Effector CD4-positive, alpha-beta T cell (primary cell): ENCODE data around the gene CLMN.

Experiments
- DNase-seq: peaks from one replicate; pipeline ENCODE4 v3.0.0-alpha.2; 2020

CLMN gene

DNA sequence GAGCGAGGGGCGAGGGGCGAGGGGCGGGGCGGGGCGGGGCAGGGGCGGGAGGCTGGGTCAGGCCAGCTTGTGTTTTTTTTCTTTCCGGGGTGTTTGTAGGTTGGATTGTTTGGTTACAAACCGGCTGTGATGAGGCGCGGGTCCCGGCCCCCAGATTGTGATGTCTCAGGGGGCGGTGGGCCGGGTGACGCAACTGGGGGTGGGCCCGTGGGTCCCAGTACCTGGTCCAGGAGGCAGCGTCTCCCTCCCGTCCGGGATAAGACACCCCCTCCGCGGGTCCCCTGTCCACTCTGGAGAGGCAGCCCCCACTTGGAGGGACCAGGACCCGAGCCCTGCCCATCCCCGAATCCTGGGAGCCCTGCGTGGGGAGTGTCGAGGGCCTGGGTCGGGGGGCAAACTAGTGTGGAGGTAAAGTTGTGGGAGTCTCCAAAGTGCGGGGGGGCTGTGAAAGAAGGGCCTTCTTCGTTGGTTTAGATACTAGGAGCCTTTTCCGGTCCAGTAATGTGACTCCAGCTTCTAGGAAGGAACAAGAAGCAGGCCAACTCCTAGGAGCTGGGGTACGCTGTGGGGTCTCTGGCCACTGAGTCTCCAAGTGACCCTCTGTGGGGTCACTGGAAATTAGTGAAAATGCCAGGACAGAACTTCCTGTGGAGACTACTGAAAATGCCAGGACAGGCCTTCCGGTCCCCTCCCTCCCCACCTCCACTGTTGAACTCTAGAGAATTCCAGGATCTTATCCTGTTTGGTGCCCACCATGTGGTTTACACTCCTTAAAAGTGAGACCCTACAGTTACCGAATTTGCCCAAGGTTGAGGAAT is 579 bp upstream of the CLMN start:
- DNase-seq, result no peak

DNA sequence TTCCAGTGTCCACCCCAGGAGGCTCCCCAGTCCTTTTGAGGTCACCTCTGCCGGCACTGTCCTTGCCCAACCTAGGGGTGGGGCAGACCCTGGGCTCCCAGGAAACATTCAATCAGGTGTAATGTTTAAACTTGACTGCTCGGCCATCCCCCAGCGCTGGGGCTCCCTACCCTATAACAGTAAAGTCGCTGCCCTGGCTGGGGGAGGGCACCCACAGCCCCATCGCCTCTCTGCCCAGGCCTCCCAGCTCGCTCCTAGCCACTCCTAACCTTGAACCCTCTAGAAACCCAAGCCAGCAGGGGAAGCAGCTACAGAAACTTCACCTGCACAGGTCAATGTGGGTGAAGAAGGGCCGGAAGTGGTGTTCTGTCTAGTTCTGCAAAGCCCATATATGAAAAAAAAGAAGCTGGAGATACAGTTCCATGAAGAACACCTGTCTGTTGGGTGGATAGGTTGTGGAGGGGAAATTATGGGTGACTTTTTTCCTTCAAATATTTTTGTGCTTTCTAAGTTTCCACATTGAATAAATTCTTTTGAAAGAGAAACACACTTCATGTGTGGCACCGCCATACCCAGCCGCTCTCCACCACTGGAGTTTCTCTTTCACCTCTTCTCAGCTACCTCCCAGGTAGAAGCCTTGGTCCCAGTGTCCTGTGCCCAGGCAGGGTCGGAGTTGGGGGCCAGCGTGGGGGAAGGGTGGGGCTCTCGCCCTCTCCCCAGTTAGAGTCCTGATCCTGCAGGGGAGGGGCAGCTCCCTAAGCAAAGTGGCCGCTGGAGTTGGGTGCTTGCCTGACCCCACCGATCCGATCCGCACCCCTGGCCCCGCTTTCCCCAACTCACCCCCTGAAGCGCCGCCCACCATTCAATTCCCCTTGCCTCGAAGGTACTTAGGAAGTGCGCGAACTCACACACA is 1.1 kb downstream of the CLMN start:
- no peak for DNase-seq

DNA sequence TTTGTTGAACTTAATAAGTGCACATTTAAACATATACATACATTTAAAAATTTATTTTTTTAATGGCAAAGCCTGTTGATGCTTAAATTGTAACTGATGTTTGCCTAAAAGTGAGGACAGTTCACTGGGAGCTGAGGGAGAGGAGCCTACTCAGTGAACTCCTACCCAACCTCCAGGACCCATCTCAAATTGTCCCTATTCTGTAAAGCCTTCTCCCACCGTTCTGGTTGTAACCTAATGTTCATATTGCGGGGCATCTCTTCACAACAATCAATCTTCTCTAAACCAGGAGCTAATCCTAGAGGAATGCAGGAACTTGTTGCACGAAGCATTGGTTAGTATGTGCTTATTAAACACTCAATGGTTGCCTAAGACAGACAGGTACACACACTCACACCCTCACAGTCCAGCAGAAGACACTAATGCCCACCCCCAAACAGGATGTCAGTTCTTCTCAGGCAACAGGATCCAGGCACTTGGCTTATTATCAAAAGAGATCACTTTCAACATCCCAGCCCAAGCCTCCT is 1.8 kb downstream of the CLMN start:
- DNase-seq, result no peak

DNA sequence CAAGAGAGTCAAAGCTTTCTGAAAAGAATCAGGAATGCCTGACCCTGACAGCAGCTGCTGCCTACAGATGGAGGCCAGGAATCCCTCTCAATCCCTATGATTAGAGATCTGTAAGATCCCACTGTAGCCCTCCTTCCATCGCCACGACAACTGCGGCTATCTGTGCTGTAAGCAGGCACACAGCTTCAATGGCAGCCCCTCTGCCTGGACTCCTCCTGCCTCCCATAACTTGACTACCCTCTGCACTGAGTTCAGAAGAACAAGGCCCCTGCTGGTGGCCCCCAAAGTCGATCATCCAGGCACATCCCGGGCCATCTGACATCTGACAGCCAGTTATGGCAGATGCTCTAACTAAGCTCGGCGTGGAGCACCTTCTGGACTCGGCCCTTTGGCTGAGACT is 2.9 kb downstream of the CLMN start:
- DNase-seq, result no peak

DNA sequence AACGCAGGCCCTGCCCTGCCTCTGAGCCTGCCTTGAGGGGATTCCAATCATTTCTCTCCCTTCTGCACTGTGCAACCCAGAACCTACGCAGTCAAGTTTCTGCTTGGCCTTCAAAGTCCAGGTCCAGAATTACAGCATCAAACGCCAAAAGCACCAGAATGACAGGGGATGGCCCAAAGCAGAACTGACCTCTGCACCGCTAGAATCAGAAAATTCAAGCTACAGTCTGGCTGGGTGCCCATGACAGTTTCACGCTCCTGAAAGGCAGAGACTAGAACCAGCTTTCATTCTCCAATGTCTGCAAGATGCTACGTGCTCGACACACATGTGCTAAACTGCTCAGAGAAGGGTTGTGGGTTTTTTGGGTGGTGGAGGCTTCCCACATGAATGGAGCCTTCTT is 4.1 kb downstream of the CLMN start:
- no peak for DNase-seq

DNA sequence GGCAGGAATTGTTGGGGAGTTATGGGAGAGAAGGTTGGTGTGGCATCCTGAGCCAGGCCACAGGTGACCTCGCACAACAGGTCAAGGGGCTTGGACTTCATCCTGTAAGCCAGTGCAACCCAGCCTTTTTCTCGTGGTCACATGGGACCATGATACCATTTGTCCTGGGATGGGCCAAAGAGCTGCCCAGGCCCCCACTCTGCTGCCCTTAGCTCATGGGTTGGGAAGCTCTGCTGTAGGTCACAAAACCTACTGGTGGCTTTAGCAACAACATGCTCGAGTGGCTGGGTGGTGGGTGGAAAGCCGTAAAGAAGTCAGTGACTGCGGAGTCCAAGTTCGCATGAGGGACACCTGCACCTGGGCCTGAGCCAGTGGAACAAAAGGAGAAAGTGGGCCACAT is 4.6 kb downstream of the CLMN start:
- DNase-seq, result no peak

DNA sequence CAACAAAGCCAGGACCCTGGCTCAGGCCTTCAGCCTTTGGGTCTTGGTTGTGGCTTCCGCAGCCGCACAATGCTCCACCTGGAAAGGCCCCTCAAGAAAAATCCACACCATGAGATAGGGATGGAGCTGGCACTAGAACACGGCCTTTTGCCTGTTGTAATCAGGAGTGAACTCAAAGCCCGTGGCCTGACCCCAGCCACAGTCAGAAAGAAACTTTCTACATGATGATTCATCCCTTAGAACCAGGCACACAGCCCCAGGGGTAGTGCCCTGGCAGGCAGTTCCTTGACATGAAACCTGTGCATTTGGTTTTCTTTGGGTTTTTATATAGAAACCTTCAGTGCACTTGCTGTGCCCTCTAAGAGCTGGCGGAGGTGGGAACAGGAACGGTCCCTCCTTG is 5.1 kb downstream of the CLMN start:
- no peak for DNase-seq

DNA sequence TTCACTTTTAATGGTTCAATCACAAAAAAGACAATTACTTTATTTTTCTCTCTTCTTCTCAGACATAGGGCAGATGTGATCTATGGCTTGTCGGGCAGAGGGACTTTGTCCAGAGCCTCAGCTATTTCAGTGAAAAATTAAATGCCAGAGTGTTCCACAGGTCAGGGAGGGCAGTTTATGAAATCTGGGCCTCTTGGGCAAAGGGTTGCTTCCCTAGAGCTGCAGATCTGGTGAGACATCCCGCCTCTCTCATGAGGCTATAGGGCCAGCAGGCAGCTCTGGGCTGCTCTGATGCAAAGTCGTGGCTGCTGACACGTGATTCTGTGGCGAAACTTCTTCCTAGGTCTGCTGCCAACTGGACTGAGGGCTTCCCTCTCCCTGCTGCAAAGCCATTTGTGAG is 6.0 kb downstream of the CLMN start:
- no peak for DNase-seq

DNA sequence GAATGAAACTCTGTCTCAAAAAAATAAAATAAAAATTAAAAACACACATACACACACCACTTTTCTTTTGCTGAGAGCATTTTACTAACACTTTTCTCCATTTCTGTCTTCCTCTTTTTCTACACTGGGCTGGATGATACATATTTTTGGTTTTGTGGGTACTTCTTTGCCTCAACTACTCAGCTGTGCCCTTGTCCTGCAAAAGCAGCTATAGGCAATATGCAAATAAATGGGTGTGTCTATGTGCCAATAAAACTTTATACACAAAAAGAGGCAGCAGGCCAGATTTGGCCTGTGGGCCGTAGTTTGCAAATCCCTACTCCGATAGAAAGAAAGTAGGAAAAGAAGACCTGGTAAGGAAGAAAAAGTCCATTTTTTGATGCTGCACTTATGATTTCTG is 6.5 kb downstream of the CLMN start:
- DNase-seq, result no peak

DNA sequence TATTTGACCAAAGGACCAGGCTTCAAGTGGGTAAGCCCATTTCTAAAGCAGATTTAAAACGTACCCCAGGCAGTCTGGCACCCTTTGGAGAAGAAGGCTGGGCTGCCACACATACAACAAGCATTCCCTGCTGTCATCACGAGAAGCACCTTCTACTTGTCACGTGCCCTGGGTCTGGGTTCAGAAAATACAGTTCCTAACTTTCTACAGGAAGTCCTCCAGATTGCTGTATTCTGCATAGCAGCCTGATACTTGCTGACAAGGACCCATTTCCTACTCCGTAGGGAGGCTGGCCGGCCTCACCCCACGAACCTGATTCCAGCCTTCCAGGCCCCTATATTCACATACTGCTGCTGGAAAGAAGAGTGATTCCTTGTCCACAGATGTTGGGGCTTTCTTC is 7.4 kb downstream of the CLMN start:
- DNase-seq, result no peak

DNA sequence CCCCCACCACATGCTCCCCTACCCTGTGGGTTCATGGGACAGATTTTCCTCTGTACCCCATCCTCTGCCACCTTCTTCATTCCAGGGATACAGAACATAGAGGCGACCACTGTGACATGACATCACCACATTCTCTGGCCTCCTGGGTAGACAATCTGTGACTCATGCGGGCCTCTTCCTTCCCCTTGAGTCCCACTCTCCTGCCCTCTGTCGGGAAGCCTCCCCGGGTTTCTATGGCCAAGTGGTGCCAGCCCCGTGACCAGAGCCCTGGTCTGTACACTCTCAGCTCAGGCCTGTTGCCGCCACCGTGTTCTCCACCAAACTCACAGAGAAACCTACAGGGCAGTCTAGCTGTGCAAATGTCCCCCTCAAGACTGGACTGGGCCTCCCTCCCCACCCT is 8.0 kb downstream of the CLMN start:
- no peak for DNase-seq

DNA sequence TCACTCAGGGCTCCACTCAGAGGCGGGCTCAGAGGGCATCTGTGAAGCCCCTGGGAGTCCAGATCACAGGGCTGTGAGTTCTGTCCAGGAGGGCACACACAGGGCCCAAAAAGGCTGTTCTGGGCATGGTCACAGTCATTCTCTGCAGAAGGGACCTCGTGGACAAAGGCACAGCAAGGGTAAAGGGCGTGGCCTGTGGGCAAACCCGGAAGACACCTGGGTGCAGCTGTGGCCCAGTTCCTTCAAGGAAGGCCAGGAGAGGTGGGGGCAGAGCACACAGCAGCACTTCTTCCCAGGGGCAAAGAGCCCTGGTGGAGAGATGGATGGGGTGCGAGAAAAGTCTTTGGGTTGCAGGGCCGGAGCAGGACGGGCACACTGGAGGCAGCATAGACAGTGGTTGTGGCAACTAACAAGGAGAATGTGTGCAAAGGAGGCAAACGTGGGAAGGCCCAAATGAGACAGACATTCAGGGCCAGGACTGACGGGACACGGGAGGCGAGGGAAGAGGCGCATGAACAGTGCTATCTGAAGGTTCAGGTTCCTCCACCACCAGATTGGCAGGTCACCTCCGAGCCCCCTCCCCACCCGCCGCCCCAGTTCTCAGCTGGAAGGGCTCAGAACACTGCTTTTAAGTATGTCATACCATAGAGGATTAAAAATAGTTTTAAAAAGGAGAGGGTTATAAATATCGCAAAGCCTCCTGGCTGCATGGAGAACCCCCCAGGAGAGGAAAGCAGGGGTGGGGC is 8.9 kb downstream of the CLMN start:
- no peak for DNase-seq

DNA sequence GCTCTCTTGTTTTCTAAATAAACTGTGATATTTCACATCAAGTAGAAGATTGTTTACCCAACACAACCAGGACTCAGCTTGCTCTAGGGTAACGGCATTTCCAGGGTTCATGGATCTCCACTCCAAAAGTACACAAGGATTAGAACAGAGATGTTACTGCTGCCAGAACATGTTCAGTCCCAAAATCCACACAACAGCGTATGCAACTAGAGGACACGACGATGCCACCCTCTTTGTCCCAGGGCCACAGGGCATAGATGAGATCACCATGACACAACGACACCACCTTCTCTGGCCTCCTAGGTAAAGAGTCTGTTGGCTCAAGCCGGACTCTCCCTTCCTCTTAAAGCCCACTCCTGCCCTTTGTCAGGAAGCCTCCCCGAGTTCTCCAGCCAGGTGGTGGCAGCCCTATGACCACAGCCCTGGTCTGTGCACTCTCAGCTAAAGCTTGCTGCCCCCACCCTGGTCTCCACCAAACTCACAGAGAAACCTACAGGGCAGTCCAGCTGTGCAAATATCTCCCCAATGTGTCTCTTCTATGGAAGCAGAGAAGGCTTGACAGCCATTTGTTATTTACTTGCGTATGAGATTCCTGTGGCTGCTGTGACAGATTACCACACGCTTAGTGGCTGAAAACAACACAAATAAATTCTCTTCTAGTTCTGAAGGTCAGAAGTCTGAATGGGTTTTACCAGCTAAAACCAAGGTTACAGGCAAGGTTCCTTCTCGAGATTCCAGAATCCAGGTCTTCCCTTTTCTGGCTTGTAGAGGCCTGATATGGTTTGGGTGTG is 10.3 kb downstream of the CLMN start:
- DNase-seq, result no peak

DNA sequence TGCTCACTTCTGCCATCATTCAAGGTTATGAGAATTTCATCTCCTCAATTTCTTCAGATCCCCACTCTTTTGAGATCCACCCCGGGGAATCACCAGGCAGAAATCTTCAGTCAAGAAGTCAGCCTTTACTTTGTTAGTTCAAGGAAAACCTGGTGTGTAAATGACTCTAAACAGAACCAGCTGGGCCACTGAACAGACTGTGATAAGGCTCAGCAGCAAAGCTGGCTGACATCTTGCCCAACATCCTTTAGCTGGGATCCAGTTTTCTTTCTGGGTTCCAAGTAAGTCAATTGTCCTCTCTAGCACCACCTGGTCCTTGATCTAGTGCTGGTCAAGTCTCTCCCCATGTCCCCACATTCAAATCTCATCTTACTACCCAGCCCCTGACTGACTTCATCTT is 11.6 kb downstream of the CLMN start:
- DNase-seq, result no peak

DNA sequence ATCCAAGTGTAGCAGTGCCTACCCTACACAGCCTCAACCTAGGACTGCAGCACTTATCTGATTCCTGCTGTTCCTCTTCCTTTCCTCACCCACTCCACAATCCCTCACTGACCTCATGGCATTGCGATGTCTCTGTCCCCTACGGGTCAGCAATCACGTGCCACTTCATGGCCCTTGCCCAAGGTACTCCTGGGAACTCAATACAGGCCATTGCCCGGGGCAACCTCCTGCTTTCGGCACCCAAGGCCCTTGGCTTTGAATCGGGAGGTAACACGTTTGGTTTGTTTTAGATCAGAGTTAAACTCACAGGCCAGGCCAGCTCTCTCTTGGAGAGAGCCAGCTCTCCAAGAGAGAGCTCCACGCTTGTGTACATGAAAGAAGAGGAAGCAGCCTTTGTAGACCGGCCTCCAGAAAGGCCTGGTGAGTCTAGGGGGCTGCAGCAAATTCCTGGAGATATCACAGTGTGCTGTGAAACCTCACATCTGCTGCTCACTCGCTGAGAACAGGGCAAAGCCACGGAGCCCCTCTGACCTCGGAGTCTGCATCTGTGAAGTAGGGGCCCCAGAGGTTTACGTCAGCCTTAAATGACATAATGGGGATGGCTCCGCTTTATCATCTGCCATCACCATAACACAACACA is 12.2 kb downstream of the CLMN start:
- DNase-seq, result no peak

DNA sequence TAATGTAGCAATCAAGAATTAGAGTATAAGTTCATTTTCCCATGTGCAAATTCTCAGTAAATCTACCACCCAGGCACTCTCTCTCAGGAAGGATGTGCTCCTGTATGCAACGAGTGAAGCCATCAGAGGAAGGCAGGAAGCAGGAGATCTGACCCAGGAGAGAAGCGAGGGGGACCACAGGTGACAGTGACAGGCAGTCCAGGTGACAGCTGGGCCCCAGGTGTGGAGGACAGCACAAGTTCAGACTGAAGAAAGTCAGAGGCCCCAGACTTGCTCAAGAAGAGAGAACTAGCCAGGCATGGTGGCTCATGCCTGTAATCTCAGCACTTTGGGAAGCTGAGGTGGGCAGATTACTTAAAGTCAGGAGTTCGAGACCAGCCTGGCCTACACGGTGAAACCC is 13.8 kb downstream of the CLMN start:
- DNase-seq, result no peak

DNA sequence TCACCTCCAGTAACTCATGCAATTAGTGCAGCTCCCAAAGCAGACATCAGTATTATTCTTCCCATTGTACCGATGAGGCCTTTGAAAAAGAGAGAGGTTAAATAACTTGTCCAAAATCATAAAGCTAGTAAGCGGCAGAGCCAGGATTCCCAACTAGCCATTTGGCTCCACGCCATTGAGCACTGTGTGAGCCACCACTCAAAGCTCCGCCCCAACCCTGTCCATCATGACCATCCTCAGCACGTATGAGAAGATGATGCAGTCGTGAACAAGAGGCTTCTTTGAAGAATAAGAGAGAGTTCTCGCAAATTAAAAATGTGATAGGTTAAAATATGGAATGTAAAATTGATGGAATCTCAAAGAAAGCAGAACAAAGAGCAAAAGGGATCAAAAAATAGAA is 14.6 kb downstream of the CLMN start:
- no peak for DNase-seq

DNA sequence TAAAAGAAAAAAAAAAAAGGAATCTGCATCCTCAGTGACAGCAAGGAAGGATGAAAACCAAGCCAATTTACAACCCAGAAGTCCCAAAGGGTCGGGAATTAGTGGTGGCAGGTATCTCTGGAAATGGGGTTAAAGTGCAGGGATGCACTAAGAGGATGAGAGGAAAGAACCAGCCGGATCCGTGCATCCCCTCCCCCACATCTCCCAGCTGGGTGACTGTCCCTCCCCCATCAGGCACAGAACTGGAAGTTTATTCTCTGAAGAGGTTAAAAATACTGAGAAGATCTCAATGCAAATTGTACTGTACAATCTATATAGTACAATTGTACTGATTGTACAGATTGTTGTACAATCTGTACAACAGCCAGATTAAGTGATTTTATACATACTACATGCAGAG is 15.4 kb downstream of the CLMN start:
- no peak for DNase-seq

DNA sequence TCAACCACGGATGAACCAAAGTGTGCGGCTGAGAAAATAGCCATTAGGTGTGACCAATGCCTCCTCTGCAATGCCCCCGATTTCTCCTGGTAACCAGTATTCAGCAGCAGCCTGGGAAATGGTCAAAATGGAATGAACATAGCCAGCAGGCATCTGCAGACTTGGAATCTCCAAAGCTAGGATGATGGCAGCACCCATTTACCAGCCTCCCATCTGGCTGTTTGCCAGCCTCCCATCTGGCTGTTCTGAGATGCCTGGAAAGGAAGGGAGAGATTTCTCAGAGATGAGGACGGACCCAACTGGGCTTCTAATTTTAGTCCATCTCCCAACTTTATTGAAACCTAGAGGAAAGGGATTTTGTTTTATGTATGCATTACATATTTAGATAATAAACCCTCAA is 16.2 kb downstream of the CLMN start:
- DNase-seq, result no peak

DNA sequence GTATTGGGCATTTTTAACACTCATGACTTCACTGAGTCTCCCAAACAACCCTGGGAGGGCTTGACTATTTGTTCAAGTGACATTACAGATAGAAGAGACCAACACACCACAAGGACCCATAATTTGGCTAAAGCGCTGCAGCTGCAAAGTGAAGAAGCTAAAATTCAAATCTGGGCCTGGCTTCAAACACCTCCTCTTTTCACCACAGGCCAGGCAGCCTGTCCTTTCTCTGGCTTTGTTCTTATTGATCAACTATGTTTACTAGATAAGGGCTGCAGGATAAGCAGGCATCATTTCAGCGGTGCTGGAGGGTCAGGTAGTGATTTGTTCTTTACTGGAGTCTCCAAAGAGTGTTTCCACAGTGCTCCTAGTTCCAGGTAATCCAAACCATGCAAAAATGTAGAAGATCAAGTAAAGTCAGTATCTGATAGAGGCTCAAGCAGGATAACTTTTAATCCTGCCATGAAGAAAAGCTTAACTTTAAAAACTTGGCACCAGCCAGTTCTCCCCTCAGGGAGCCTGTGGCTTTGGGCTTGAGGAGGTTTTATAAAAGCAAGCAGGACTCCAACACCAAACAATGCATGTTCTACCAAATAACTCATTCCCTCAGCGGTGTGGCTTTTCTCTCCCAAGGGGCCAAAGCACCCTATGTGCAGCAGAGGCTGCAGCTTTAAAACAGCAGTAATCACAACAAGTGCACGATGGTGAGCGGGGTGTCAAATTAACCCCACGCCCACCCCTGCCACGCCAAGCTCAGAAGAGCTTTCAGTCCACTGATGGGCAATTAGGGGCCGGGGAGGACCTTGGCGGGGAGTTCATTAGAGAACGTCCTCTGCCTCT is 16.8 kb downstream of the CLMN start:
- DNase-seq, result no peak
